AG04449 (cell line): ENCODE measurements around the gene PTPRK.

ENCODE experiments used
- CTCF ChIA-PET: fragments of 350-600 bp; formaldehyde crosslinking; extraction: SDS; loops from one replicate; lab custom pipeline; 2021; ENCODE audit warnings: antibody characterized with exemption; lab: Yijun Ruan, JAX
- POLR2A ChIA-PET: fragments of 400-600, 350-600 bp; formaldehyde crosslinking; extraction: SDS; loops from one replicate; lab custom pipeline; 2020; ENCODE audit warnings: antibody characterized with exemption, inconsistent platforms; lab: Yijun Ruan, JAX
- DNase-seq: peaks from one replicate; pipeline ENCODE4 v3.0.0-alpha.2; 2010; ENCODE audit warnings: low read depth, low spot score
- H3K4me3 ChIP-seq: 2 replicates; pipeline ENCODE4 v1.5.1; 2011; ENCODE audit warnings: low read depth, mild to moderate bottlenecking, control low read depth, low read length
- CTCF ChIP-seq: IDR thresholded peaks from one replicate; pipeline ENCODE4 v1.5.1; 2011; ENCODE audit warnings: mild to moderate bottlenecking, moderate library complexity, low read length, control low read depth, inconsistent platforms; ENCODE audit not compliant: insufficient read depth; ENCODE audit errors: missing control alignments

PTPRK gene

DNA sequence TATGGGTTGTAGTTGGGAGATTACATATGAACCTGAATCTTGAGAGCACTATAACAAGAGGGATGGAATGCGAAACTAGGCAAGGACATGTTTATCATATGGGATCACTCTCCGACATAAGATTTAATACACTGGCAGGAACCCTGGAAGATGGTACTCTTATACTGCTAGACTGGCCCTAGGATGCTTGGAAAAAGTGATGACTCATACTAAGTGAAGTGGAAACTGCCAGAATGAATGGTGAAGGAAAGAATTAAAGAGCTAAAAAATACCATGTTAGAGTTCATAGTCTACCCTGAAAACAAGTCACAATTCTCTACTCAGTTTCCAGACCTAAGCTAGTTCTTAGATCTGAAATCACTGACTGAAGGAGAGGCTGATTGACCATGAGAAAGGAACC is 574.0 kb downstream of the PTPRK start:
- POLR2A ChIA-PET: no interaction called here
- H3K4me3 ChIP-seq: no peak overlapping the region
- TF ChIP-seq CTCF: no peak
- CTCF ChIA-PET: no interaction called here
- DNase-seq: no peak

DNA sequence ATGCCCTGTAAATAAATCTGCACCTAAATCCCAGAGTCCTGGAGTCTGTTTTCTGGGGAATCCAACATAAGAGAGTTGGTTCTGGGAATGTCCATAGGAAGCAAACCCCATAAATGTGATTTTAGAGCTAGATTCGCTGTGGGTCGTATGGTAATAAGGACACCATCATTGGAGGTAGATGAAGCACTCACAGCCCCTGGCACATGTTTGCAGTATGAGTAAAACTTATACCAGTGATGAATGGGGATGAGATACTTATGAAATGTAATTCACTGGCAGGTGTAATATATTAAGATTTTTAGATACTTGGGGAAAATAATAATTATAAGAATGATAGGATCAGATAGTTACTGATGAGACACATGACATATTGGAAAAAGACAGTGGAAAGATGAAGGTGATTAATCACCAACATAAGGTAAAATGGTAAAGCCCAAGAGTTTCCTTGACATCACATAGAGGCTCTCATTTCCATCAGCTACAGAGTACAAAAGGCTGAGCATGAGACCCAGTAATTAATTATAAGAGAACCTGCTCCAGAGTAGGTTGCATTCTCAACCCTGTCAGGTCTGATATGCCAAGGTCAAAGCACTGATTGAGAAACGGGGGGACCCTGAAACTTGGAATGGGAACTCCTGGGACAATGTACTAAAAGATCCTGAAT is 574.8 kb downstream of the PTPRK start:
- DNase-seq: no peak
- ChIA-PET CTCF (interaction anchor here (1.7 kb wide), 1 partner anchor 20 kb away, joined by 4 read pairs; no protein-coding TSS in a partner anchor), POLR2A (no interaction called here)
- no peak for TF ChIP-seq CTCF
- no peak overlapping the region for H3K4me3 ChIP-seq

GRCh38 chr6:127941228-127941627 is 579.2 kb downstream of the PTPRK start:
- no peak overlapping the region for H3K4me3 ChIP-seq
- CTCF ChIA-PET: no interaction called here
- POLR2A ChIA-PET: no interaction called here
- no peak for DNase-seq
- no peak for TF ChIP-seq CTCF

DNA sequence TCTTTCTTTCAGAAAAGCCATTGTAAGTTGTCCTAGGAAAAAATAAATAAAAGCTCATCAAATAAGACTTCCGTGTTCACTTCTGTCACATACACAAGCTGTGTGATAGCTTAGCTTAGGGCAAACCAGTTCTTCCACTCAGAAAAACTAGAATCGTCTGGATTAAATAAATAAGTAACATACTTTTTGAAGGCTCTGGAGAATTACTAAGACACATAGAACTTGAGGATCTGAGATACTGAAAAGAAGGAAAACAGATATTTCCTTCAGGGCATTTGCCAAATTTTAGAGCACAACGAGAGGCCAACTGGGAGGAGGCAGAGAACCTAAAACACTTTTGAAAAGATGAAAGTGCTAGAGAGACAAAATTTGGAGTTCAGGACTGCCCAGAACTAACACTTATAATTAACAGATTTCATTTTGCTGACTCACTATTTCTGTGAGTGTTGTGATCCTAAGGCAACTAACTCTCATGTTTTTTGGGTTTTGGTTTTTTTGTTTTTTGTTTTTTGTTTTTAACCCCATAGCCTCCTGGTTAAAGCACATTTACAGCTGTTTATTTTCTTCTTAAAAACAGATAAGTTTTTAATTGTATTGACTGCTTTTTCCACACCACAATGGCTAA is 580.8 kb downstream of the PTPRK start:
- ChIA-PET CTCF (no interaction called here), POLR2A (no interaction called here)
- DNase-seq: no peak
- H3K4me3 ChIP-seq: no peak overlapping the region
- TF ChIP-seq CTCF: no peak

- no peak for DNase-seq
- TF ChIP-seq CTCF: no peak
- ChIA-PET POLR2A (interaction anchor here (0.6 kb wide), 1 partner anchor 294 kb away, joined by 3 read pairs; no protein-coding TSS in a partner anchor), CTCF (no interaction called here)
- H3K4me3 ChIP-seq: no peak overlapping the region
Measured at GRCh38 chr6:127938701-127939100, 581.7 kb downstream of the PTPRK start.

DNA sequence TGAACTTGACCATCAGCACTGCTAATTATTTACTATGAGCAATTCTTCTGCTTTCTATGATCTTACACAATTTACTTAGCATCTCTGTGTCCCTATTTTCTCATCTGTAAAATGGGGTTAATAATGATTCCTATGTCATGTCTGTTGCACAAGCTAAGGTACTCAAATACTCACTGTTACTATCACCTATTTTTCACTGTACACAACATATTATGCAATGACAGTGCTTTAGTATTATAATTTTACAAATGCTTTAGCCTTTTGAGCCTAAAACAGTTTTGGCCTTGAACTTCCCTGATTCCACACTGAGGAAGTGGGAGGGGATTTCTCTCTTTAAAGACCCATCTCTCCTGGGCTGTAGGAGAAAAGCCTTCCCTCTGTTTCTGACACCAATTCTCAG is 582.7 kb downstream of the PTPRK start:
- POLR2A ChIA-PET: no interaction called here
- CTCF ChIA-PET: no interaction called here
- no peak overlapping the region for H3K4me3 ChIP-seq
- TF ChIP-seq CTCF: no peak
- DNase-seq: no peak
